Vagina (tissue), 2 donors: Measurements from ENCODE around the gene MAGEH1. TPM values are rescaled to one million over a fixed set of nuclear protein-coding genes. Genes with fewer than 3 reads are reported as not detected.

Experiments
- DNase-seq, 2 donors: peaks; one replicate each; pipeline ENCODE4 v3.0.0-alpha.2; 2017; ENCODE audit errors: extremely low spot score in 2 of 2
- H3K27ac ChIP-seq: fragments of 200-600 bp; sonication (generic); one replicate; pipeline ENCODE4 v1.5.1; 2019
- H3K27me3 ChIP-seq: fragments of 200-600 bp; sonication (generic); one replicate; pipeline ENCODE4 v1.5.1; 2019
- H3K36me3 ChIP-seq, 2 donors: fragments of 200-600 bp; sonication (generic); one replicate each; pipeline ENCODE4 v1.5.1; 2017 to 2019
- H3K4me1 ChIP-seq: fragments of 200-600 bp; sonication (generic); one replicate; pipeline ENCODE4 v1.5.1; 2019
- H3K4me3 ChIP-seq, 2 donors: fragments of 200-600 bp; sonication (generic); 1 replicate in 1 of 2; 2 replicates in 1 of 2; pipeline ENCODE4 v1.5.1; 2016 to 2019
- H3K9me3 ChIP-seq: fragments of 200-600 bp; sonication (generic); one replicate; pipeline ENCODE4 v1.5.1; 2019
- CTCF ChIP-seq, 3 experiments: fragments of 450-650 bp in 2 of 3; fragments of 200-600 bp in 1 of 3; sonication (generic) in 1 of 3; IDR thresholded peaks; one replicate each; pipeline ENCODE4 v1.5.1; 2017 to 2019; ENCODE audit warnings: antibody characterized with exemption in 3 of 3, mild to moderate bottlenecking in 2 of 3, moderate library complexity in 2 of 3
- POLR2A ChIP-seq, 2 donors: fragments of 450-650 bp; IDR thresholded peaks; one replicate each; pipeline ENCODE4 v1.6.1; 2017; ENCODE audit warnings: antibody characterized with exemption in 2 of 2, mild to moderate bottlenecking in 2 of 2, moderate library complexity in 2 of 2
- POLR2AphosphoS5 ChIP-seq, 2 donors: sonication (generic); formaldehyde crosslinking; IDR thresholded peaks; one replicate each; pipeline ENCODE4 v1.9.0; 2017; ENCODE audit warnings: antibody characterized with exemption in 2 of 2, mild to moderate bottlenecking in 2 of 2, low read depth in 1 of 2; ENCODE audit not compliant: insufficient read depth in 1 of 2
- intact Hi-C: fragments of 100-400 bp; cut with DNase I; formaldehyde crosslinking; loops from one replicate; pipeline ENCODE4 v1.15.1; 2023
- total RNA-seq: library from RNA; depleted of rRNA; stranded (reverse); fragments of >200 nt; gene quantifications from one replicate; pipeline ENCODE4 v1.2.3, GENCODE V29; 2016

The MAGEH1 gene
- total RNA-seq, 1 donor from 2014 or later: 31.9 TPM

- DNase-seq: no peak
- Histone ChIP-seq H3K27ac (no peak overlapping the region), H3K4me1 (peaks cover 2% of the 10 kb centered on the region), H3K36me3 (no peaks in the 10 kb centered on the region), H3K4me3 (no peak overlapping the region), H3K9me3 (no peaks in the 10 kb centered on the region), H3K27me3 (no peaks in the 10 kb centered on the region)
- TF ChIP-seq CTCF (IDR thresholded peaks at IDR 0.05) (no peak), POLR2A (IDR thresholded peaks at IDR 0.05) (no peak), POLR2AphosphoS5 (IDR thresholded peaks at IDR 0.05; ENCODE audit: insufficient read depth in 1 of 2, low read depth in 1 of 2) (no peak)
- intact Hi-C loops: no loop called here
Measured at GRCh38 chrX:55484948-55485347, 33.0 kb downstream of the MAGEH1 start.

GRCh38 chrX:55486736-55487135 lies 34.8 kb downstream of the MAGEH1 start:
- DNase-seq: no peak
- TF ChIP-seq POLR2AphosphoS5 (IDR thresholded peaks at IDR 0.05; ENCODE audit: insufficient read depth in 1 of 2, low read depth in 1 of 2) (no peak), POLR2A (IDR thresholded peaks at IDR 0.05) (no peak), CTCF (IDR thresholded peaks at IDR 0.05) (no peak)
- Histone ChIP-seq H3K27ac (no peak overlapping the region), H3K9me3 (no peaks in the 10 kb centered on the region), H3K27me3 (no peaks in the 10 kb centered on the region), H3K4me1 (peaks cover 8% of the 10 kb centered on the region), H3K4me3 (no peak overlapping the region), H3K36me3 (no peaks in the 10 kb centered on the region)
- intact Hi-C loops: no loop called here

GRCh38 chrX:55487143-55487542 lies 35.2 kb downstream of the MAGEH1 start:
- intact Hi-C loops: no loop called here
- Histone ChIP-seq H3K27me3 (no peaks in the 10 kb centered on the region), H3K4me1 (peaks cover 8% of the 10 kb centered on the region), H3K4me3 (no peak overlapping the region), H3K9me3 (no peaks in the 10 kb centered on the region), H3K36me3 (no peaks in the 10 kb centered on the region), H3K27ac (no peak overlapping the region)
- TF ChIP-seq CTCF (IDR thresholded peaks at IDR 0.05) (no peak), POLR2AphosphoS5 (IDR thresholded peaks at IDR 0.05; ENCODE audit: insufficient read depth in 1 of 2, low read depth in 1 of 2) (no peak), POLR2A (IDR thresholded peaks at IDR 0.05) (no peak)
- DNase-seq: peak in 1 of 2 donors; percentile 87

GRCh38 chrX:55488006-55488592 lies 36.2 kb downstream of the MAGEH1 start:
- H3K27me3 ChIP-seq: no peaks in the 10 kb centered on the region
- no peak for TF ChIP-seq CTCF (IDR thresholded peaks at IDR 0.05)
- TF ChIP-seq POLR2A (IDR thresholded peaks at IDR 0.05): no peak
- H3K36me3 ChIP-seq: no peaks in the 10 kb centered on the region
- no peaks in the 10 kb centered on the region for H3K9me3 ChIP-seq
- peak overlapping the region; percentile 57 to 69 for H3K4me3 ChIP-seq
- intact Hi-C loops: no loop called here
- DNase-seq: peak; percentile 55 to 85
- peak overlapping the region; percentile 96 for H3K27ac ChIP-seq
- peaks cover 8% of the 10 kb centered on the region for H3K4me1 ChIP-seq

- H3K9me3 ChIP-seq: no peaks in the 10 kb centered on the region
- peak overlapping the region; percentile 57 to 69 for H3K4me3 ChIP-seq
- peak overlapping the region; percentile 96 for H3K27ac ChIP-seq
- TF ChIP-seq POLR2AphosphoS5 (IDR thresholded peaks at IDR 0.05; ENCODE audit: insufficient read depth in 1 of 2, low read depth in 1 of 2): peak in 1 of 2 donors; percentile 71
- TF ChIP-seq CTCF (IDR thresholded peaks at IDR 0.05): no peak
- H3K27me3 ChIP-seq: no peaks in the 10 kb centered on the region
- H3K36me3 ChIP-seq: no peaks in the 10 kb centered on the region
- intact Hi-C loops: no loop called here
- H3K4me1 ChIP-seq: peaks cover 8% of the 10 kb centered on the region
- peak; percentile 82 to 89 for DNase-seq
Measured at GRCh38 chrX:55488593-55489313, 36.8 kb downstream of the MAGEH1 start.
